GM21360 (cell line): ENCODE results near the gene SLC25A21.
A peak's percentile ranks its signal among the peaks of the same experiment; 100 is the strongest.
"Not testable (repeated sequence)": the region's sequence is repeated elsewhere in the genome, so short reads cannot be mapped to it uniquely, and the experiment has no call there.

ENCODE experiments used
- ATAC-seq: cut with Tn5 transposase; IDR thresholded peaks from one replicate; pipeline ENCODE4 v1.9.1; 2021; ENCODE audit warnings: mild to moderate bottlenecking, moderate library complexity; ENCODE audit not compliant: unreplicated experiment

Gene SLC25A21

GRCh38 chr14:36896300-36896699, 276.1 kb downstream of the SLC25A21 start:
- ATAC-seq = not testable (repeated sequence)

- no peak for ATAC-seq
Observed at GRCh38 chr14:36884049-36884448, 288.4 kb downstream of the SLC25A21 start.

DNA sequence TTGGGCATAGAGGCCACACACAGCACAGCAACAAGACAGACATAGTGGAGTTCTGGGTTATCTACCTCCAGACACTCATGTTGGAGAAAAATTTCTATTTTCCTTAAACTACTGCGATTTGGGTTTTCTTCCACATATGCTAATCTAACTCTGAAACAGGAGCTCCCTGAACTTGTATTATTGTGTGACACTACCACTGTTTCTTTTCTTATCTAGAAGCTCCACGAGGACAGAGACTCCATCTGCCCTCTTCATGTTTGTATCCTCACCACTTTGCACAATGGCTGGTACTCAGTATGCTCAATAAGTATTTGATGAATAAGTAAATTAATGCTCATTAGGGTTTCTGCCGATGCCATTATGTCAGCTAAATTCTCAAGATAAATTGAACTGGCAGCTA, 292.1 kb downstream of the SLC25A21 start:
- ATAC-seq = no peak

DNA sequence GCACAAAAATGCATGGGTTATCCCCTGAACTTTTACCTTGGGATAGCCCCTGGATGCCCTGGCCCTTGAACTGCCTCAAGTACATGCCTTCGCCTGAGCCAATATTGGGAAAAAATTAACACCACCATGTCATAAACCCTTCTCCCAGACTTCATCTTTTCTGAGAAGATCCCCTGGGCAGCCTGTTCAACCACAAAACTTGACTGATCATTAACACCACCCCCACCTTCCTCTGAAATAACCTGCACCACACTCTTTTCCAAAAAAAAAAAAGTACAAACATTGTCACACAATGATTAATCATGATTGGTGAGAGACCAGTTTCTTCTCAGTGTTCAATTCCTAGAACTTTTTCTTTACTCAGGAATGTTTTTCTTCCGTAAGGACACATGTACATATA, 292.8 kb downstream of the SLC25A21 start:
- no peak for ATAC-seq

DNA sequence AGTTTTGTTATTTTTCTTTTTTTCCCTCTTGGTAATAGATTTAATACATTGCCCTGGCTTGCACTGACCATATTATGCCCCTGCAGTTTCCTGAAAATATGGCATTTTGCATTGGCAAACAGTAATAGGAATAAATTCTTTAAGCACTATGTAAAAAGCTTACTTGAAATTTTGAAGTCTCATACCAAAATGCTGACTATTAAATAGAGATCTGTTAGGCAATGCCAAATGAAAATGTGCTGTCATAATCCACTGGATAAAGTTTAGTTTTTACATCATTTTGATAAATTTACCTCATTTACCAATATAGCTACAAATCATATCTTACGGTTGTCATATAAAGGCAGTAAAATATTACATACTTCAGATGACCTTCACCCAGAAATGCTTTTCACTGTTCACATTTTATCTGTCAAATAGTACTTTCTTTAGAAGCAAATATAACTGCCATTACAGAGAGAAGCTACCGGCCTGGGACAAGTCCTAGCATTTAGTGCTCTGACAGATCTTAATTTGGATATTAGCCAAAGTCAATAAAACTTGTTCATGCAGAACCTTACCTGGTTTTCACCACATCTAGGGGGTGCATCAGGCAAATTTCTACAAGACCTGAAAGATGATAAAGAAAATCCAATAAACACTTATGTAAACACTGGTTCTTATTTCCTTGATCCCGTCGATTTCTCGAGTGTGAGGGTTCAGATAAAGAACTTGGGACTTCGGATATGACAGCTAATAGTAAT, 297.8 kb downstream of the SLC25A21 start:
- ATAC-seq = no peak

DNA sequence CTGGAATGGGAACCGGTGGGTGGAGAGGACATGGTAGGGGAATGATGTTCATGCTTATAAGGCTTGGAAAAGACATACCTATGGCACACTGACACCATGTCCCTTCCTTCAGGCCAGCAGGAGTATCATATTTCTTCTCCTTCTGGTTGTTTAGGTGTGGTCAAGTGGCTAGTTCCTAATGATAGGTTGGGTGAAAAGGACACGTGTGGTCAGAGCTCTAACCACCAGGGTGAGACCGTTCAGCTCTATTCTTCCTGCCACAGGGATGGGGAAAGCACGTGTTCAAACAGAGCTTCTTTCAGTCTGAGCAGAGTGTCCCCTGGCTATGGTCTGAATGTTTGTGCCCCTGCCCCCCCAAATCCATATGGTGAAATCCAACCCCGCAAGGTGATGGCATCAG, 301.6 kb downstream of the SLC25A21 start:
- no peak for ATAC-seq

DNA sequence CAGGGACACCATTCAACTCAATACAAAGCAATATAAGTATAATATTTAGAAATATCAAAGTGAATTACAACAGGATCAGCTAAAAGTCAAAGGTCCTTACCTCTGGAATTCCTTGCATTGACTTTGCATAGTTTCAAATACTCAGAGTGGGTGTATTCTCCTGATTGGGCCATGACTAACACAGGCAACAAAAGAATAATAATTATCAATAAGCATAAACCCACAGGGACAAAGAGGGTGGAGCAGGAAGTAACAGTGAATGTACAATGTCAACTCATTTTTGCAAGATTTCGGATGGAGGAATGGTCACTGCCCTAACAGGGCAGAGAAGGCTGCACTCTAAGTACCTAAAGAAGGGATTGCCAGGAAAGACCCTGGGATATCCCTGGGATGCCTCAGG, 303.3 kb downstream of the SLC25A21 start:
- ATAC-seq = no peak

DNA sequence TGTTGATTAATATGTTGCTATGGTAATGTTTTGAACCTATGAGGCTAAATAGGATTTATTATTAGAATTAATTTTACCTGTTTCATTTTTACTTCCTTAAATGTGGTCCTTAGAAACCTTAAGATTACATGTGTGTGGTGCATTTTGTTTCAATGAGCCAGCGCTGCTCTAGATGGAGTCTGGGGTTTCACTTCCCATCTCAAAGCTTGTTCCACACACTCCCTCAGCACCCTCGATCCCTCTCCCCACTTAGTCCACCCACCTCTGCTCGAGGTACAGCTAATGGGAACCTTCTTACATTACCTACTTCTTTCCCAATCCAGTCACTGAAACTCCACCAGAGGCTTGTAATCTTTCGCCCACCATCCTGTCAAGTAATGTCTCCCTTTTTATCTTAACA, 305.5 kb downstream of the SLC25A21 start:
- ATAC-seq = peak; percentile 81

DNA sequence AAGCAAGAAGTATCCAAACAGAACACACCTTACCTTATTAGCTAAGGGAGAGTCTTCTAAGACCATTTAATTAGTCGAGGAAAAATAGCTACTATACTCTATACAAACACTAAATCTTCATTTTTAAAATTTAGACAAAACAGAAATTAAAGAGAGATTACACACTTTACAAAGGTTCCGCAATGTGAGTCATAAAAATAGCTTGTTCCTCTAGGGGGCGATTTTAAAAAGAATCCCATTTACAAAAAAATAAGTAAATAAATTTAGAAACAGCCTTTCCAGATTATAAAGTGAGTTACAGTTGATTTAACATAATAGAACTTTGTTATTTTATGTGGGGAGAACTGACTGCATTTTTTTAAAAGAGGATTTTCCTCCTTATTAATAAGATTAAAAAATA, 309.1 kb downstream of the SLC25A21 start:
- ATAC-seq = no peak

DNA sequence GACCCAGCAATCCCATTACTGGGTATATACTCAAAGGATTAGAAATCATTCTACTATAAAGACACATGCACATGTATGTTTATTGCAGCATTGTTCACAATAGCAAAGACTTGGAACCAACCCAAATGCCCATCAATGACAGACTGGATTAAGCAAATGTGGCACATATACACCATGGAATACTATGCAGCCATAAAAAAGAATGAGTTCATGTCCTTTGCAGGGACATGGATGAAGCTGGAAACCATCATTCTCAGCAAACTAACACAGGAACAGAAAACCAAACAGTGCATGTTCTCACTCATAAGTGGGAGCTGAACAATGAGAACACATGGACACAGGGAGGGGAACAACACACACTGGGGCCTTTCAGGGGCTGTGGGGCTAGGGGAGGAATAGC, 310.2 kb downstream of the SLC25A21 start:
- ATAC-seq = not testable (repeated sequence)

DNA sequence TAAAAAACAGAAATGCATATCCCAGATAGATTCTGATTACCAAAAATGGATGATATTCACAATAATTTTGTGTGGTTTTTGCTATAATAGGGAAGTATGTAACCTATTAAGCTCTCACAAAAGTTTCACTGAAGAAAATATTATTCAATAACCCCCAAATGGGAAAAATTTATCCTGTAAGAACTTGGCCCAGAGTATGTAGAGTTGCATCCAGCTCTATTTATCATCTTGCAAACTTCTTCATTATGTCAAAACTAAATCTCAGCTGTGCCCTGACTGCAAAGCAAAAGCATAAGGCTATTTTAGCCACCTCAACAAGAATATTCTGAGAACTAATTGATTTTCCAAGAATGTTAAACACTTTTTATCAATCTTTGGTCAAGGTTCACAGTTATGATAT, 311.6 kb downstream of the SLC25A21 start:
- ATAC-seq = no peak

- no peak for ATAC-seq
Observed at GRCh38 chr14:36859119-36859518, 313.3 kb downstream of the SLC25A21 start.

GRCh38 chr14:36857842-36858445, 314.5 kb downstream of the SLC25A21 start:
- no peak for ATAC-seq

DNA sequence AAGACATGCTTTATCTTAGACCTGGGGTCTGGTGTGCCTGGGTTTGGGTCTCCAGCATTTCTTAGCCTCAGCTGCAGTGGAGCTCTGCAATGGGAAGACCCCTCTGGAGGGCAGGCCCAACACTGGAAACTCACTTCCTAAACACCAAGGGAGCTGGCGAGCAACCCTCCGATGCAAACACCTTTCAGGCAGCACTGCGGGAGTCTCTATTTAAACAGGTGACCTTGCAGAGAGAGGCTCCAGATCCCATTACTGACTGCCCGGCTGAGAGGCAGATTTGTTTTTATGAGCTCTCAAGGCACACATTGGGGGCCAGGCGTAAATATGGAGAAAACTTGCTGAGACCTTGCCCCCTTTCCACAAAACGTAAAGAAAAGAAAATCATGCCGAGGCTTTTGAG, 315.3 kb downstream of the SLC25A21 start:
- no peak for ATAC-seq

GRCh38 chr14:36856095-36856878, 316.1 kb downstream of the SLC25A21 start:
- no peak for ATAC-seq

DNA sequence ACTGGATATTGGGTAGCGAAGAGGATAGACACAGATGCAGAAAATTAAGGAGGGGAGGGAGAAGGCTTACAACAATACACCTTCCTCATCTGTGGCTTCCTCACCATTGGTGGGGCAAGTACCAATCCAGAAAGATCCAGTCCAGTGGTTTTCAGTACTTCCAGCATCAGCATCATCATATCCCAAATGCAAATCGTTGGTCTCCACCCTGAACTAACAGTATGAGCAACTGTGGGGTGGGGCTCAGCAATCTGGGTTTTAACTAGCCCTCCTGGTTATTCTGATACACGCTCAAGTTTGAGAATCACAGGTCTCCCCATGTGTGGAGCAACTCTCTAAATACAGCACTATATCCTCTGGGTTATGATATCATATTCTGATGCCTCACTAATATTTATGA, 317.0 kb downstream of the SLC25A21 start:
- no peak for ATAC-seq

- no peak for ATAC-seq
Observed at GRCh38 chr14:36852981-36853691, 319.3 kb downstream of the SLC25A21 start.

GRCh38 chr14:36848213-36848612, 324.2 kb downstream of the SLC25A21 start:
- ATAC-seq = no peak

- ATAC-seq = no peak
Observed at GRCh38 chr14:36847366-36847765, 325.0 kb downstream of the SLC25A21 start.

DNA sequence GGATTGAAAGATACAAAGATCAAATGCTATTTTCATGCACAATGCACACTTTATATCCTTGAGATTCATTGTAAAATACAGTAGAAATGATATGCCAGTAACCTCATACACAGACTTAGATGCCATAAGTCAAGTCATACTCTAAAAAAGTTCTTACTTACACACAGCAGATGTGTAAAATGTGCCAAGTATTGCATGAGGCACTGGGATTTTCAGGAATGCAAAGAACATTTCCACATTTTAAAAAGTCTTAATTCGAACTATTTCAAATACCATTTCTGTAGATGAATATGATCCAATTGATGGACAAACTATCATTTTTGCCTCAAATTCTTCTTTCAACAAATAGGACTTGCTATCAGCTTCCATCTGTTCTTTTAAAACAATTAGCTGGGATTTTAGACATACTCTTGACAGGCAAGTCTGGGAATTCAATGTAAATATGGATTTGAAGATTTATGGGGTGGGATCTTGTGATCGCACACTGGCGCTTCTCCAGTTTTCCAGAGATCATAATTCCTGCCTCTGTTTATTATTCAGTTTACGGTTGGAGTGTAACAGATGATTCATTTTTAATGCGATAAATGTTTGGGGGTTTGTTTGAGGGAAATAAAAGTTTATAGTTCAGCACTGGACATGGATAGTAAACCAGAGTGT, 326.9 kb downstream of the SLC25A21 start:
- ATAC-seq = no peak
